GM23248 (cell line): ENCODE data around the gene TCAIM. TPM values are rescaled to one million over a fixed set of nuclear protein-coding genes. Genes with fewer than 3 reads are reported as not detected.

Experiments used
- DNase-seq: peaks from one replicate; pipeline ENCODE4 v3.0.0-alpha.2; 2015
- H2AFZ ChIP-seq: fragments of 200-600 bp; sonication (generic); 2 replicates; pipeline ENCODE4 v1.6.1; 2016; ENCODE audit warnings: antibody characterized with exemption
- H3F3A ChIP-seq: fragments of 200-600 bp; sonication (generic); 2 replicates; pipeline ENCODE4 v1.6.1; 2016; ENCODE audit warnings: mild to moderate bottlenecking, antibody characterized with exemption, mixed run types; ENCODE audit not compliant: insufficient read depth
- H3K27ac ChIP-seq: fragments of 200-600 bp; sonication (generic); 2 replicates; pipeline ENCODE4 v1.5.1; 2016; ENCODE audit warnings: mild to moderate bottlenecking
- H3K27me3 ChIP-seq: fragments of 200-600 bp; sonication (generic); replicated peaks from 2 replicates; pipeline ENCODE4 v1.6.1; 2016; ENCODE audit warnings: mild to moderate bottlenecking; ENCODE audit not compliant: insufficient read depth
- H3K36me3 ChIP-seq: fragments of 200-600 bp; sonication (generic); 2 replicates; pipeline ENCODE4 v1.6.1; 2016; ENCODE audit warnings: low read depth, mild to moderate bottlenecking
- H3K4me1 ChIP-seq: fragments of 200-600 bp; sonication (generic); 2 replicates; pipeline ENCODE4 v1.6.1; 2016; ENCODE audit warnings: mild to moderate bottlenecking; ENCODE audit not compliant: insufficient read depth
- H3K4me2 ChIP-seq: fragments of 200-600 bp; sonication (generic); one replicate; pipeline ENCODE4 v1.6.1; 2016; ENCODE audit warnings: mild to moderate bottlenecking; ENCODE audit not compliant: unreplicated experiment
- H3K4me3 ChIP-seq: fragments of 200-600 bp; sonication (generic); 2 replicates; pipeline ENCODE4 v1.5.1; 2016; ENCODE audit warnings: mild to moderate bottlenecking
- H3K79me2 ChIP-seq: fragments of 200-600 bp; sonication (generic); 2 replicates; pipeline ENCODE4 v1.6.1; 2016; ENCODE audit warnings: mild to moderate bottlenecking; ENCODE audit not compliant: insufficient read depth
- H3K9ac ChIP-seq: fragments of 200-600 bp; sonication (generic); 2 replicates; pipeline ENCODE4 v1.6.1; 2016; ENCODE audit warnings: mild to moderate bottlenecking
- H3K9me2 ChIP-seq: fragments of 200-600 bp; sonication (generic); 2 replicates; pipeline ENCODE4 v1.6.1; 2016; ENCODE audit warnings: mixed run types, mild to moderate bottlenecking, moderate library complexity; ENCODE audit not compliant: insufficient read depth
- H3K9me3 ChIP-seq: fragments of 200-600 bp; sonication (generic); one replicate; pipeline ENCODE4 v1.6.1; 2017; ENCODE audit warnings: low read depth
- H4K20me1 ChIP-seq: fragments of 200-600 bp; sonication (generic); 2 replicates; pipeline ENCODE4 v1.6.0; 2016; ENCODE audit not compliant: insufficient read depth
- EZH2 ChIP-seq: fragments of 200-600 bp; sonication (generic); IDR thresholded peaks from 2 replicates; pipeline ENCODE4 v1.6.1; 2018; ENCODE audit warnings: antibody characterized with exemption, mild to moderate bottlenecking; ENCODE audit not compliant: insufficient read depth, poor library complexity, severe bottlenecking
- EZH2phosphoT487 ChIP-seq: fragments of 200-600 bp; sonication (generic); IDR thresholded peaks from 2 replicates; pipeline ENCODE4 v1.6.1; 2018; ENCODE audit warnings: antibody characterized with exemption, moderate library complexity, mild to moderate bottlenecking, low read depth; ENCODE audit not compliant: insufficient read depth
- WGBS, 2 experiments: methylation state at CpG; one replicate each; pipeline ENCODE4 v1.1.6; 2015 to 2017; ENCODE audit warnings: low lambda C conversion rate in 2 of 2, low coverage in 1 of 2; ENCODE audit errors: missing lambda C conversion rate in 2 of 2; 5-methylcytosine and 5-hydroxymethylcytosine counted together
- in situ Hi-C: fragments of 300-500 bp; cut with MboI; formaldehyde crosslinking; loops from 2 replicates; pipeline ENCODE4 v1.15.0; 2020
- polyA plus RNA-seq: library from polyadenylated mRNA; unstranded; fragments of >200 nt; fragmentation: Nextera tagmentation; extraction: Ambion mirVana; gene quantifications from 2 replicates; pipeline ENCODE4 v1.2.1, GENCODE V29; 2016
- total RNA-seq: library from RNA; depleted of rRNA; stranded (reverse); fragments of >200 nt; shearing (Covaris generic); gene quantifications from 2 replicates; pipeline ENCODE4 v1.2.3, GENCODE V29; 2014

Gene TCAIM
- total and polyA plus RNA-seq, 2 experiments from 2014 or later: 13.9 to 16.3 TPM

DNA sequence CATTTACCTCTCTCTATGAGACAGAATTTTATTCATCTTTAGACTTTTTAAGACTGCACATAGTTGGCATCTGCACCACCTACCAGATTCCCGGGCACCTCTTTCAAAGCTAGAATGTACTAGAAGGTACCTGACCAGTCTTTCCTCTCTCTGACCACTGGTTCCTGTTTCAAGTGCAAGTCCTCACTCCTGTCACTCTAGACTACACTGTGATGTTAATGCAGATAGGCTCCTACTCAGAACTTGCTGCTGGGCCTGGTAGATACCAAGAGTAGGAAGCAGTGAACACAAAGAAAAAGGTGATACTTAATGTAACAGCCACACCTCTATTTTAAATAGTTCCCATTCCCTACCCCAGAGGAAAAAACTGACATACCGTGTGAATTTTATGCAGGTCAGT, 8.1 kb upstream of the TCAIM start:
- H3K27me3 ChIP-seq: 0 out of 2 replicates have a peak, but pooled peaks cover 14% of the 10 kb centered on the region
- H3K4me1 ChIP-seq: no peaks in the 10 kb centered on the region
- H3K79me2 ChIP-seq: no peaks in the 10 kb centered on the region
- DNase-seq: no peak
- 23 to 31% methylated on average over 2 of the region's 2 CpGs for WGBS, 2 experiments
- no peak overlapping the region for H3K4me2 ChIP-seq
- no peak for TF ChIP-seq EZH2phosphoT487
- no peak for TF ChIP-seq EZH2
- H3K9me2 ChIP-seq: no peaks in the 10 kb centered on the region
- no peaks in the 10 kb centered on the region for H3K36me3 ChIP-seq
- no peaks in the 10 kb centered on the region for H3K9me3 ChIP-seq
- H3K27ac ChIP-seq: no peak overlapping the region
- H3K4me3 ChIP-seq: no peak overlapping the region
- H3F3A ChIP-seq: no peaks in the 10 kb centered on the region
- H4K20me1 ChIP-seq: no peaks in the 10 kb centered on the region
- H3K9ac ChIP-seq: no peak overlapping the region
- in situ Hi-C loops: no loop called here
- H2AFZ ChIP-seq: no peak overlapping the region

DNA sequence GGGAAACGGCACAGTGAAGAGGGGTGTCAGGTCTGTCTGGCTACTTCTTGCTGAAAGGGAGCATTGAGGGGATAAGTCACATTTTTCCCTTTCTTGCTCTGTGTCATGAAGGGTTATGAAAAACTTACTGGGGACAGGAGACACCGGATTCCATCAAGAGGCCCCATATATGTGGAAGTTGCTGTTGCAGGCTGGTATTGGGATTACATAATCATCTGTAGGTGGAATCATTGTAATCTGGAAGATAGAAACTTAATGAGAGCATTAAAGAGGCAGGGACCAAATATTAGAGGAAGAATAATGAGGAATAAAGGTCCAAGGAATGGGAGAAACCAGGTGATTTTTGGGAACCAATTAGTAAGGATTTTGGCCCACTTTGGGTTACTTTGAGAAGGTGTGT, 4.2 kb upstream of the TCAIM start:
- Histone ChIP-seq H4K20me1 (no peaks in the 10 kb centered on the region), H3K4me3 (no peak overlapping the region), H3K36me3 (no peaks in the 10 kb centered on the region), H3K9me3 (no peaks in the 10 kb centered on the region), H3K27ac (no peak overlapping the region), H3K9me2 (no peaks in the 10 kb centered on the region), H3K27me3 (0 out of 2 replicates have a peak, but pooled peaks cover 9% of the 10 kb centered on the region), H3K9ac (no peak overlapping the region), H2AFZ (no peak overlapping the region), H3K4me1 (0 out of 2 replicates have a peak, but pooled peaks cover under 1% of the 10 kb centered on the region), H3K79me2 (peaks cover 6% of the 10 kb centered on the region), H3K4me2 (no peak overlapping the region), H3F3A (no peaks in the 10 kb centered on the region)
- 56 to 63% methylated on average over 2 of the region's 2 CpGs for WGBS, 2 experiments
- in situ Hi-C loops: no loop called here
- no peak for DNase-seq
- TF ChIP-seq EZH2 (no peak), EZH2phosphoT487 (no peak)

DNA sequence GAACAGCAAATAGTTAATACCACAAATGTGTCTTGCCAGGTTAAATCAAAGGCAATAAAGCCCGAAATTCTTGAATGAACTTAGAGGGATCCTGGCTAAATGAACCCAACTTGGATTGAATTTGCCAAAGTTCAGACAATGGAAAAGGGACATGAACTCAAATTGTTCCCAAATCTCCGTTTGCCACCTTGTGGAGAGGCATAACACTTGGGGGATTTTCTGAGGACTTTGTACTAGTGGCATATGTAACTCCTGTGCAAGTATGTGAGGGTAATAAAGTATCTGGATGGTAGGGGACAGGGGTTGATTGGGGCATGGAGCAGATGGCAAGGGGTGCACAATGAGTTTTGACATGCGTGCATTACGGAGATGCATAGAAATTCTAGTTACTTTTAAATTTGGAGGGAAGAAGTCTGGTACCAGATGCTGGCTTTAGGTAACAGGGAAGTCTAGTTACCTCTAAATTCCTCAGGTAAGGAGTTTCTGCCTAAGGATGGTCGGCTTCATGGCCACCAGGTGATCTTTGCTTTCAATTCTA, 1.2 kb upstream of the TCAIM start:
- no peaks in the 10 kb centered on the region for H3K36me3 ChIP-seq
- peak overlapping the region; percentile 66; the same call in 1 of the 2 replicates for H3K27ac ChIP-seq
- H3K9me2 ChIP-seq: no peaks in the 10 kb centered on the region
- 24 to 27% methylated on average over 5 of the region's 5 CpGs for WGBS, 2 experiments
- in situ Hi-C loops: no loop called here
- H3K4me1 ChIP-seq: peaks cover 17% of the 10 kb centered on the region
- H3K9me3 ChIP-seq: no peaks in the 10 kb centered on the region
- TF ChIP-seq EZH2 (no peak), EZH2phosphoT487 (no peak)
- 0 out of 2 replicates have a peak, but pooled peaks cover 8% of the 10 kb centered on the region for H3K27me3 ChIP-seq
- peak overlapping the region; percentile 94 for H3K4me3 ChIP-seq
- DNase-seq: peak; percentile 38
- H4K20me1 ChIP-seq: no peaks in the 10 kb centered on the region
- peak overlapping the region; percentile 79 for H3K9ac ChIP-seq
- peaks cover 3% of the 10 kb centered on the region; the same call in 1 of the 2 replicates for H3F3A ChIP-seq
- peaks cover 30% of the 10 kb centered on the region for H3K79me2 ChIP-seq
- H2AFZ ChIP-seq: peak overlapping the region; percentile 95
- peak overlapping the region; percentile 98 for H3K4me2 ChIP-seq

DNA sequence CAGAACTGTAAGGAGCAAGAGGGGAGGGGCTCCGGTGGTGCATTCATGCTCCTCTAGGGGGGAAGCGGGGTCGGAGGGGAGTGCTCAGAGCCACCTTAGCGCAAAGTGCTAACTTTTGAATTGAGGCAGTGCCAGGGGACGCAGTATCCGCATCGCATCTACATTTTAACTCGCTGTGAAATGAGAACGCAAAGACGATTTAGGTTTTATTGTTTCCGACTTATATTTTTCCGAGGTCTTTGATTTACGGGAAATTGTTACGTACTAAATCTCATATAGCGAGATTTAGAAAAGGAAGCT, 212 bp downstream of the TCAIM start:
- Histone ChIP-seq H3K9me2 (no peaks in the 10 kb centered on the region), H3K27ac (peak overlapping the region; percentile 66), H3F3A (peaks cover 4% of the 10 kb centered on the region; the same call in 1 of the 2 replicates), H3K4me3 (peak overlapping the region; percentile 94), H3K9me3 (no peaks in the 10 kb centered on the region), H3K36me3 (no peaks in the 10 kb centered on the region), H2AFZ (peak overlapping the region; percentile 95), H3K4me2 (peak overlapping the region; percentile 98), H4K20me1 (no peaks in the 10 kb centered on the region), H3K4me1 (peaks cover 20% of the 10 kb centered on the region), H3K27me3 (no peaks in the 10 kb centered on the region), H3K79me2 (peaks cover 30% of the 10 kb centered on the region), H3K9ac (peak overlapping the region; percentile 79)
- in situ Hi-C loops: no loop called here
- TF ChIP-seq EZH2 (no peak), EZH2phosphoT487 (no peak)
- no peak for DNase-seq
- 0 to 2% methylated on average over 14 to 15 of the region's 15 CpGs for WGBS, 2 experiments
